Hematopoietic multipotent progenitor cell treated with erythropoietin and hydrocortisone succinate and interleukin-3 and kit ligand, for 15 days (in vitro differentiated cells): ENCODE data around the gene ZNF48.
"Not testable (repeated sequence)": the region's sequence is repeated elsewhere in the genome, so short reads cannot be mapped to it uniquely, and the experiment has no call there.

Experiments
- DNase-seq: peaks from one replicate; pipeline ENCODE4 v3.0.0-alpha.2; 2015; ENCODE audit warnings: low spot score

Gene ZNF48

DNA sequence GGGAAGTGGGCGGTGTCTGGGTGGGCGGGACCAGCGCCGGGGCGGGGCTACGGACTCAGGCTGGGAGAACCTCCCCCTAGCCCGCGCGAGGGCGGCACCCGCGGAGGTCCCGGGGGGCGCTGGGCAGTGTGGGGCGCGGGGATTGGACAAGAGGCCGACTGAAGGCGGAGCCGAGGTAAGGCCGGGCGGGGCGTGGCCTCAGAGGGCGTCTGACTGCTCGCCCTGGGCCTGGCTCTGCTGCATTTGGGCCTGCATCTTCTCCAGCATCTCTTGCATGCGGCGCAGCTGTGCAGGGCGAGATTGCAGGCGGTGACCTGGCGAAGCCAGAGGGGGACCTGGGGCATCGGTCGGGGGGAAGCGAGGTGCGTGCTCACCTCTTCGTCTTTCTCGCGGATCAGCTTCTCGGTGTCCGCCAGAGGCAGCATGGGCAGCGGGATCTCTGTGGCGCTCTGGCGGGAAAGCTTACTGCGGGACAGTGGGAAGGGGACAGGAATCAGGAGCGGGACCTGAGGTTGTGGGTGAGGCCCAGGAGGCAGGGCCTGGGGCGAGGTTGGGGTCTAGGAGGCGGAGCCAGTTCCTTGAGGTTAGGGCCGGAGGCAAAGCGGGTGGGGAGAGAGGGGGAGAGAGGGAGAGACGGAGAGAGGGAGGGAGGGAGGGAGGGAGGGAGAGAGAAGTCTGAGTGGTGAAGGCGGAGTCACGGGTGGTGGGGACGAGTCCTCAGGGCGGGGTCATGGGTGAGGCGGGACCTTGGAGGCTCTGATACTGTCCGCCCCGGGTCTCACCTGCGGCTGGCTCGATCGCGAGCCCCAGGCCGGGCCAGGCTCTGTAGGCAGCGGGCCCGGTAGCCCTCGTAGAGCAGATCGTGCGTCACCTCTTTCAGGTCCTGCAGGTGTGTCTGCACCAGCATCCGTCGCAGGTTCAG, 16.7 kb upstream of the ZNF48 start:
- peak; percentile 98 for DNase-seq

DNA sequence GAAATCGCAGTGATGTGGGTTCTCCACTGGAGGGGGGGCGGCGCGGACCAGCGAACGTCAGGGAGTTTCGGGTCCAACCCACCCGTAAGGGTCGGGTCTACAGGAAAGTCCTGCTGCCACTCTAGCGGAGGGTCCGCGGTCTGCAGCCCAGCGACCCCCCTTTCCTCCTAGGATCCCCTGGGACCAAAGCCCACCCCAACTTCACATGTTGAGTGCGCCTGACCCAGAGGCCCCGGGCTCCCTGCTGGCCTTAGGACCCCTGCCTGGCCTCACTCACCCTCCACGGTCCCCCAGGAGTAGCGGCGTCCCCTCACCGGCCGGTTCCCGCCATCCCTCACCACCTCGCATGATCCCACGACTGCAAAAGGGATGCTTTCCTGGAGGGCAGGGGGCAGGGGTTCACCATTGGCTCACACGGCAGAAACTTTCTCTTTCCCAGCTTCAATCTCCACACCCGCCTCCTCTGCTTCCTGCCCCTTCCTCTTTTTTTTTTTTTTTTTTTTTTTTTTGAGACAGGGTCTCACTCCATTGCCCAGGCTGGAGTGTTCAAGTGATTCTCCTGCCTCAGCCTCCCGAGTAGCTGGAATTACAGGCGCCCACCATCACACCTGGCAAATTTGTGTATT, 15.9 kb upstream of the ZNF48 start:
- DNase-seq: no peak

DNA sequence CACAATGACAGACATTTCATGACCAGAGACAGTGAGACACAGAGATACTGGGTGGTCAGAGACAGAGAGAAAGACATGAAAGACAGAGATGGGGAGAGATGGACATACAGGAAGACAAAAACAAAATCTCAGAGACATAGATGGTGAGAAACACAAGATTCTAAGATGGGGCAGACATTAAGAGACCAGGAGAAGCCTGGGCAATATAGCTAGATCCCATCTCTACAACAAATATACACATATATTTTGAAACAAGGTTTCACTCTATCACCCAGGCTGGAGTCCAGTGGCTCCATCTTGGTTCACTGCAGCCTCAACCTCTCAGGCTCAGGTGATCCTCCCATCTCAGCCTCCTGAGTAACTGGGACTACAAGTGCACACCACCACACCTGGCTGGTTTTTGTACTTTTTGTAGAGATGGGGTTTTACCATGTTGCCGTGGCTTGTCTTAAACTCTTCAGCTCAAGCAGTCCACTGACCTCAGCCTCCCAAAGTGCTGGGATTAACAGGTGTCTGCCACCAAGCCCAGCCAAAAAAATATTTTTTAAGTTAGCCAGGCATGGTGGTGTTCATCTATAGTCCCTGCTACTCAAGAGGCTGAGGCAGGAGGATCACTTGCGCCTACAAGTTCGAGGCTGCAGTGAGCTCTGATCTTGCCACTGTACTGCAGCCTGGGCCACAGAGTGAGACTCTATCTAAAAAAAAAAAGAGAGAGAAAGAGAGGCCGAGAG, 15.0 kb upstream of the ZNF48 start:
- no peak for DNase-seq

DNA sequence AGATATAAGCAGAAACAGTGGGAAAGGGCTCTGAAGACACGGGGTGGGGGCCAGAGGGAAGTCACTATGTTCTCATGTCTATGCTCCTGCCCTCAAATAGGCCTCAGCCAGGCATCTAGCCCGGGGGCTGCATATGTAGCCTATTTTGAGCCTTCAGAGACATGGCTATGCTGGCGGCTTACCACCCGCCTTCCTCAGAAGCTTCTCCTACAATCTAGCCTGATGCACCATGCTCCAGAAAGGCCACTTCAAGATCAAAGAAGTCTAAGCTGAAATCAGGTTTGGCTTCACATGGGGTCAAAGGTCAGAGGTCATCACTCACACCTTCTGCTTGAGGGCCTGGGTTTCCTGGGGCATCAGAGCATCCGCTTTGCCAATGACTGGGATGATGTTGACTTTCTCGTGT, 14.4 kb upstream of the ZNF48 start:
- no peak for DNase-seq

DNA sequence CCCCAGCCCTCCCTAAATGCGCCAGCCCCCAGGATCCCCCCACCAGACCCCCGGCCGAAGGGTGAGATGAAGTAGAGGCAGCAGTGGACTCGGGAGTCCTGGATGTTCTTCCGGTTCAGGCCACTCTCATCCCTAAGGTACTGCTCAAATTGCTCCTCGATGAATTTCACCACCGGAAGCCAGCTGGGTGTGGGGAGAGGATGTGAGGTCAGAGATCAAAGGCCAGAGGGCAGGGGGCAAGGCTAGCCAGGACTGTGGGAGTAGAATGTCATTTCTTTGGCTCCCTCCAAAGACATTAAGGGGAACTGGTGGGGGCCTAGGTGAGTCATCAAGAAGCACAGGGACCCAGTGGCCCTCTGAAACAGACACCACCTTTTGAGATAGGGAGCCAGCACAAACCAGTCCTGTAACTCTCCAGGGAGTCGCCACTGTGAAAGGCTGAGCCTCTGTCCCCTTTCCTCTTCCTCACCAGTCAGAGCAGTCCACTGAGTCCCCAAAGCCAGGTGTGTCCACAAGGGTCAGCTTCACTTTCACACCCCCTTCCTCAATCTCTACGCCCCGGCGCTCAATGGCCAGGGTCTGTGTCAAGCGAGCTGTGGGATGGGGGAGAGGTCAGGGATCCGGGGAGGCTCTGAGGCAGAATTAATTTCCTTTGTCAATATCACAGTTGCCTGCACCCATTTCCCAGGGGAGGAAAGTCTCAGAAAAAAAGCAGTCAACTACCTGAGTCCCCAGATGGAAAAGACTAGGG, 13.8 kb upstream of the ZNF48 start:
- no peak for DNase-seq

DNA sequence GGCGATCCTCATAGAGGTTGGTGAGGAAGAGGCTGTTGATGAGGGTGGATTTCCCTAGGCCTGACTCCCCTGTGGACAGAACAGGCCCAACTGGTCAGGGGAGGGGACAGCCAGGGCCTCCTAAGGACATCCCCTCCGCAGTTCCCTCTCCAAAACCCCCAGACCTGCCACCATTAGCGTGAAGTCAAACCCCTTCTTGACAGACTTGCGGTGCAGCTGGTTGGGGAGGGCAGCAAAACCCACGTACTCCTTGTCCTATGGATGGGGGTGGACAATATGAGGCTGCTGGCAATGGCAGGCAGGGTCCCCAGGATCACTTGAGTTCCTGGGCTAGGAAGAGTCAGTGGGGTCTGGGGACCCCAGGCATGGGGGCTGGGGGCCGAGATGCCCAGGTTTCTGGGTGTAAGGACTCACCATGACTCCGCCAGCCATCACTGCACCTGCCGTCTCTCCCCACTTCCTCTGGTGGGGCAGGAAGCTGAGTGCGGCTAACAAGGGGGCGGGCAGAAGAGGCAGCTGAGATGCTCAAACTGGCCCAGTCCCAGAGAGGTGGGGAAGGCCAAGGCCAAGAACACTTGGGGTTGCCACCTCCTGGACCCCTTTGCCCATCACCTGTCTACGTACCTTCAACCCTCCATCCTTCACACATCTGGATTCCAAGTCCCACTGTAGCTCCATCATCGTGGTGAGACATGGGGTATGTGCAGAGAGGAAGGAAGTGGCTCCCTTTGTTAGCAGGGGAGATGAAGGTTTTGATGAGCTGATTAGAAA, 12.9 kb upstream of the ZNF48 start, which contains the start of gene SEPTIN1:
SEPTIN1 (minus strand) TSS at position 451 of the 771 bp plus-strand sequence; CDS start at position 432, 19 bp downstream.
- DNase-seq: no peak

DNA sequence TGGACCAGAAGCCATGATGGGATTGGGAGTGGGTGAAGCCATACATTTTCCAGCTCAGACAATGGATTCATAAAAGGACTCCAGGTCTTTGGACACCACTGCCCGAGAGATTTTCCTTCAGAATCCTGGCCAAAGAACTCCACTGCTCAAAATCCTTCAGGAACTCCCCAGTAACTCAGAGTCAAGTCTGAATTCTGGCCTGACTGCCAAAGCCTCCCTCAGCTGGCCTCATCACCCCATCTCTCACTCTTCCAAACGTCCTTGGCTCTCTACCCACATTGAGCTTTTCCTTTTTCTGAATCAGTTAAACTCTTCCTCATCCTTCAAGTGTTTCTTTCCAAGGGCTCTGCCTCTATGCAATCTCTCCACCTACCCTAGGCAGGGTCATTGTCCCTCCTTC, 11.7 kb upstream of the ZNF48 start:
- DNase-seq: no peak

DNA sequence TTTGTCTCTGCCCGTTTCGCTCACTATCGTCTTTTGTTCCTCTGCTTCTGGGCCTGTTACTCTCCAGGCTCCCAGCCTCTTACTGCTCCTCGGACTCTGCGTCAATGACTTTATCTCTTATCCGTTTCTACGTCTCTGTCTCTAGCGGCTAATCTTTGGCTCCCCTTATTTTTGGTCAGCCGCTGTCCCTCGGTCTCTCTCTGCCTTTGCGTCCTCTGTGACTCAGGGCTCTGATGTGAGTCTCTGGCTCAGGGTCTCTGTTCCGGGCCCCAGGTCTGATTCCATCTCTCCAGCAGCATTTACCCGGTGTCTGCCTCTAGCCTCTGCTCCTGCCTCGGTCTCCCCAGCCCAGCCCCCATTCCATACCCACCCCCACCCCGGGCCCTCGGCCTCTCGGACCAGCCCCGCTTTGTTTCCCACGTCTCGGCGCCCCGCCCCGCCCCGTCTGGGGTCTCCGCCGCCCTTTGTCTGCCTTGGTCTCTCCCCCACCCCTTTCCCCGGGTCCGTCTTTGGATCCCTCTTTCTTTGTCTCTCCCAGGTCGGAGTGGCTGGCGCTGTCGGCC, 547 bp upstream of the ZNF48 start:
- no peak for DNase-seq

DNA sequence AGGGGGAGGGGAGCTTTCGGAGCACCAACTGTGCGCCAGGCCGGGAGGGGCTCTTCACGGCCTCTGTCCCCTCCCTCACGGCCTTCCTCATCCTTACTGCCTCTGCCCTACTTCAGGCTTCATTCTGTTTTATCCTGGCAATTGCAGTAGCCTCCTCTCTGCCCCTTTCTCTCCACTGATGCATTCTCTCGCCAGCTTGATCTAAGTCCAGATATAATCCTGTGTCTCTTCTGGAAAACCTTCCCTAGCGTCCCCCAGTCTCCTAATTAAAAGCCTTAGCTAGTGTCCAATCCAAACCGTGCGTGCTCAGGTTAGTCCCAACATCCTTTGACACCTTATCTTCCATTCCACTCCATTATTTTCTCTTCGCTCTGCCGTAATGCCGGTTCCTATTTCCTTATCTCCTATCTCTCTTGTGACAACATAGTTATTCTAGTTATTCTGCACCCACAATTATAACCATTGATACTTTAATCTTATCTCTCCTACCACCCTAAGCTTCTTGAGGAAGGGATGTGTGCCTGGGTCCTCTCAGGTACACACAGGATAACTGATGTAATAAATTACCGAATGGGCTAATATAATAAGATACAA, 869 bp downstream of the ZNF48 start:
- no peak for DNase-seq

DNA sequence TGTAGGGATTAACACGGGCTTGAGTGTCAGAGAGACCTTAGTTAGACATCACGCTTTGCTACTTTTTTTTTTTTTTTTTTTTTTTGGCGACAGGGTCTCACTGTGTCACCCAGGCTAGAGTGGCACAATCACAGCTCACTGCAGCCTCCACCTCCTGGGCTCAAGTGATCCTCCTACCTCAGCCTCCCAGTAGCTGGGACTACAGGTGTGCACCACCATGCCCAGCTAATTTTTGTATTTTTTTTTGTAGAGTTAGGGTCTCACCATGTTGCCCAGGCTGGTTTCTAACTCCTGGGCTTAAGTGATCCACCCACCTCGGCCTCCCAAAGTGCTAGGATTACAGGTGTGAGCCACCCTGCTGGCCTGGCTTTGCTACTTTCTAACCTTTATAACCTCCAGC, 1.4 kb downstream of the ZNF48 start:
- DNase-seq: not testable (repeated sequence)

DNA sequence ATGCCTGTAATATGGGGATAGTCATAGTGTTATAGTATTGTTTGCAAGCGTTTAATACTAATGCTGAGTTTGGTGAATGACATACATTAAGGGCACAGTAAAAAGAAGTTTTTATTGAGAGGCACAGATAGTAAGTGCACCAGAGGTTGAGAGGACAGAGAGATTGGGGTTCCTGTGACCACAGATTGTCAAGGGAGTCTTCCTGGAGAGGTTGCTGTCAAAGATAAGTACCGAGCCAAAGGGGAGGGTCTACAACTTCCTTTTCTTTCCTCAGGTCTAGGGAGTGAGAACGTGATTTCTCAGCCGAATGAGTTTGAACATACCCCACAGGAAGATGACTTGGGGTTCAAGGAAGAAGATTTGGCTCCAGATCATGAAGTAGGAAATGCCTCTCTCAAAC, 1.8 kb downstream of the ZNF48 start:
- DNase-seq: no peak

DNA sequence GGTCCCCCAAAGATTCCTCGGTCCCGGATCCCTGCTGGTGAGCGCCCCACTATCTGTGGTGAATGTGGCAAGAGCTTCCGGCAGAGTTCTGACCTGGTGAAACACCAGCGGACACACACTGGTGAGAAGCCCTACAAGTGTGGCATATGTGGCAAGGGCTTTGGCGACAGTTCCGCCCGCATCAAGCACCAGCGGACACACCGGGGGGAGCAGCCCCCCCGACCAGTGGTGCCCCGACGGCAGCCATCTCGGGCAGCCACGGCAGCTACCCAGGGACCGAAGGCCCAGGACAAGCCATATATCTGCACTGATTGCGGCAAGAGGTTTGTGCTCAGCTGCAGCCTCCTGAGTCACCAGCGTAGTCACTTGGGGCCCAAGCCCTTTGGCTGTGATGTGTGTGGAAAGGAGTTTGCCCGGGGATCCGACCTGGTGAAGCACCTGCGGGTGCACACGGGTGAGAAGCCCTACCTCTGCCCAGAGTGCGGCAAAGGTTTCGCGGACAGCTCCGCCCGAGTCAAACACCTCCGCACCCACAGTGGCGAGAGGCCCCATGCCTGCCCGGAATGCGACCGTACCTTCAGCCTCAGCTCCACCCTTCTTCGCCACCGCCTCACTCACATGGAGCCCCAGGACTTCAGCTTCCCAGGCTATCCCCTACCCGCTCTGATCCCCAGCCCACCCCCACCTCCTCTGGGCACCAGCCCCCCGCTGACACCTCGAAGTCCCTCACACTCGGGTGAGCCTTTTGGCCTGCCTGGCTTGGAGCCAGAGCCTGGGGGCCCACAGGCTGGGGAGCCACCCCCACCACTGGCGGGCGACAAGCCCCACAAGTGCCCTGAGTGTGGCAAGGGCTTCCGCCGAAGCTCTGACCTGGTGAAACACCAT, 2.8 kb downstream of the ZNF48 start:
- DNase-seq: no peak

DNA sequence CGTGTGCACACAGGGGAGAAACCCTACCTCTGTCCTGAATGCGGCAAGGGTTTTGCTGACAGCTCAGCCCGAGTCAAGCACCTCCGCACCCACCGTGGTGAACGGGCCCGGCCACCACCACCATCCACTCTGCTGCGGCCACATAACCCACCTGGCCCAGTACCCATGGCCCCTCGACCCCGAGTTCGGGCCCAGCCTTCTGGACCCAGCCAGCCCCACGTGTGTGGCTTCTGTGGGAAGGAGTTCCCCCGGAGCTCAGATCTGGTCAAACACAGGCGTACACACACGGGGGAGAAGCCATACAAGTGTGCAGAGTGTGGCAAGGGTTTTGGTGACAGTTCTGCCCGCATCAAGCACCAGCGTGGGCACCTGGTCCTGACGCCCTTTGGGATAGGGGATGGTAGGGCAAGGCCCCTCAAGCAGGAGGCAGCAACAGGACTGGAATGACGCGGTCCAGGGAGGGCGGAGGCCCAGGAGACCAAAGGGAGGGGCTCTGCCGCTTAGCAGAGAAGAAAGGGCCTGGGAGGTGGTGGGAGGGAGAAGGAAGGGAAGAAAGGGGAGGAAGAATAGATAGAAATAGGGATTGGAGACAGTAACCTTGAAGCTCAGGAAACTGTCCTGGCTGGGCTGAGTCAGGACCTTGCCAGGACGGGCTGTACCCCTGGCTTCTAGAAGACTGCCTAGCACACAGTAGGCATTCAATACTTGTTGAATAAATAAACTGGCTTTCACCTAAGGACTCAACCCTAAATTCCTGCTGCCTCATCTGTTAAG, 3.6 kb downstream of the ZNF48 start:
- DNase-seq: no peak

DNA sequence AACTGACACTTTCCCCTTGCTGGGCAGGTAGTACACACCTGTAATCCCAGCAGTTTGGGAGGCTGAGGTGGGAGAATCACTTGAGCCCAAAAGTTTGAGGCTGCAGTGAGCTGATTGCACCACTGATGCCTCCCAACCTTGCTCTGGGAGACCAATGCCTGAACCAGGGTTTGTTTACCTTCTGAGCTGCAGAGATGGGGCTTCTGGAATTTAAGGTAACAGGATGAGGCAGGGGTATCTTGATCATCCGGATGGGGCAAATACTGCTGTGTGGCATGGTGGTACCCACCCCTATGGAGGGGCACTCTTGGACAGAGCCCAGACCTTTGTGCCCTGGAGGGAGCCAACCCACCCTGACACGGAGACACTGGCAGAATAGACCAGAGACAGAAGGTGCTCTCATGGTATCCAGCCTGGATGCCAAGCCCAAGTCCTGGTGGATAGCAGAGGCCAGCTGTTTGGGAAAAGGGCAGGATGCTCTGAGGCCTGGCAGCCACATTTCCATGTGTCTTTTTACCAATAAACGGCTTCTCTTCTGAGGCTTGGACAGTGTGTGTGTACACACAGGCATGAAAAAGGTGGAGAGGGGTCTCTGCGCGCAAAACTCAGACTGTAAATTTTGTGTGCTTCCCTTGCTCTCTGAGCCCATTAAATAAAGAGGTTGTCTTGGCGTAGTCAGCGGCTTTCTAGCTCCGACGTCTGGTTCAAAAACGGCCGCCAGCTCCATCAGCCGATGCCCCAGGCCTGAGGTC, 4.4 kb downstream of the ZNF48 start:
- no peak for DNase-seq

DNA sequence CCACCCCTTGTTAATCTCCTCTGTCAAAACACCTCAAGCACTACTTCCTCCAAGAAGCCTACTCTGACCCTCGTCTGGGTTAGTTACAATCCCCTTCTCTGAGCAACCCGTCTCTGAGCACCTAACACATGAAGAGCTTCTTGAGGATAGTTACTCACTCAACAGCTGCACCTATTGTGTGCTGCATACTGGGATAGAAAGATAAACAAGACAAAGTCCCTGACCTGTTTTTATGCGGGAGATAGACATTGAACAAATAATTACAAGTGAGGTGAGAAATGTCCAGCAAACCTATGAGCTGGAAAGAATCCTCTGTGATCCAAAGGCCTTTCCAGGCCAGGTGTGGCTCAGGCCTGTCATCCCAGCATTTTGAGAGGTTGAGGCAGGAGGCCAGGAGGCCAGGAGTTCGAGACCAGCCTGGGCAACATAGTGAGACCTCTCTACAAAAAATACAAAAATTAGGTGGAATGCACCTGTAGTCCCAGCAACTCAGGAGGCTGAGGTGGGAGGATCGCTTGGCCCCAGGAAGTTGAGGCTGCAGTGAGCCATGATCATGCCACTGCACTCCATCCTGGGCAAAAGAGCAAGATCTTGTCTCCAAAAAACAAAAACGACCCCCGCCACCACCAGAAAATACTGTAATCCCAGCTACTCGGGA, 6.7 kb downstream of the ZNF48 start:
- no peak for DNase-seq

DNA sequence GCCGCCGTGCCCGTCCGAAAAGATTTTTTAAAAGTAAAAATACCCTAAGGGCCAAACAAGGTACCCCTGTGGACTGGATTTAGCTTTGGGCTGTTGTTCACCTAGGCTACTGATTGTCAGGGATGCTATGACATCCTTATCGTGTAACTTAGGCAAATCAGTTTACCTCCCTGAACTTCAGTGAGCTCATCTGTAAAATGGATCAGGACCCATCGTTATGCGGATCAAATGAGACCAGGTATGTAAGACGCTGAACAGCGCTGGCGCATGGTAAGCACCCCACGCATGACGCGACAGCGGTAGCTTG, 11.5 kb downstream of the ZNF48 start:
- DNase-seq: no peak

DNA sequence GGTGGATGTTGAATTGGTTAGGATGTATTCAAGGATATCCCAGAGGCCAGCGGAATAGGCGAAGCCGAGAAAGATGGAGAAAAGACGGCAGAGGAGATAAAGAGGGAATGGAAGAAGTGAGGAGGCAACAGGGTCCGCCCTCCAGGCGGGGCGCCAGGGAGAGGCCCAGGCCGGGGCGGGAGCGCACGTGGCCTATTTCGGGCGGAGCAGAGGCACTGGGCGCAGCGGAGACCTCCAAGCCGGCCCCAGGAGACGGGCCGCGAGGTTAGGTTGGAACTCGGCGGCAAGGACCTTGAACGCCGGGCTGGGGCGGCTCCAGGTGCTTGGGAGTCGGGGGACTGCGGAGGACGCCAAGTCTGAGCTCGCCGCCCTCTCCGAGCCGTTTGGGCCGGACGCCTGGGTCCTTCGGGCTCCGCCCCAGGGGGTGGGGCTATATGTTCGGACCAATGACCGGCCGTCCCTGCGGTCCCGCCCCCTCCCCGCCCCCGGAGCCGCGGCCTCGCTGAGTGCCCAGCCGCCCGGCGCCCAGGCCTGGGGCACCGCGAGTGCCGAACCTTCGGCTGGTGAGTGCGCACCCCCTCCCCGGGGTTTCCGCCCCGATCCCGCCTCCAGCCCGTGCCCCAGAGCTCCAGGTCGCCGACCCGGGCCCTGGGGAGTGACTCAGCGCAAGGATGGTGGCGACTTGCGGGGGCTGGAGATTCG, 12.0 kb downstream of the ZNF48 start, which contains the start of gene ZNF771:
ZNF771 (plus strand) TSS at position 505 of the 702 bp plus-strand sequence. CDS start 448 bp downstream, outside the sequence.
- peak; percentile 93 for DNase-seq
